ENCODE measurements around the gene TNFRSF17.
"Not testable (repeated sequence)": the region's sequence is repeated elsewhere in the genome, so short reads cannot be mapped to it uniquely, and the experiment has no call there.

Gene TNFRSF17

DNA sequence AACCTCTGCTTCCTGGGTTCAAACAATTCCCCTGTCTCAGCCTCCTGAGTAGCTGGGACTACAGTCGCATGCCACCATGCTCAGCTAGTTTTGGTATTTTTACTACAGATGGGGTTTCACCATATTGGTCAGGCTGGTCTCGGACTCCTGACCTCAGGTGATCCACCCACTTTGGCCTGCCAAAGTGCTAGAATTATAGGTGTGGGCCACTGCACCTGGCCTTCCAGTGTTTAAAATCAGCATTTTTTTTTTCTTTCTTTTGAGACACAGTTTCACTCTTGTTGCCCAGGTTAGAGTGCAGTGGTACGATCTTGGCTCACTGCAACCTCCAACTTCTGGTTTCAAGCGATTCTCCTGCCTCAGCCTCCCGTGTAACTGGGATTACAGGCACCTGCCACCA, 5.3 kb downstream of the TNFRSF17 start:
- DNase-seq (ENCODE audit: low spot score), result not testable (repeated sequence)

DNA sequence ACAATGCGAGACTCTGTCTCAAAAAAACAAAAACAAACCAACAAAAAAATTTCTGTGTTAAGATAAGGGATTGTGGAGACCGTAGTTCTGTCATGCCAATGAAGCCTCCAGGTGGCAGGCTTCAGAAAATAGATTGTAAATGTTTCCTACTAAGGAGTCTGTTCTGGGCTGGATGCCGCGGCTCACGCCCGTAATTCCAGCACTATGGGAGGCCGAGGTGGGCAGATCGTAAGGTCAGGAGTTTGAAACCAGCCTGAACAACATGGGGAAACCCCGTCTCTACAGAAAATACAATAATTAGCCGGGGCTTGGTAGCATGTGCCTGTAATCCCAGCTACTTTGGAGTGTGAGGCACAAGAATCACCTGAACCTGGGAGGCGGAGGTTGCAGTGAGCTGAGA, 7.1 kb downstream of the TNFRSF17 start:
- peak; percentile 25 for DNase-seq (ENCODE audit: low spot score)

DNA sequence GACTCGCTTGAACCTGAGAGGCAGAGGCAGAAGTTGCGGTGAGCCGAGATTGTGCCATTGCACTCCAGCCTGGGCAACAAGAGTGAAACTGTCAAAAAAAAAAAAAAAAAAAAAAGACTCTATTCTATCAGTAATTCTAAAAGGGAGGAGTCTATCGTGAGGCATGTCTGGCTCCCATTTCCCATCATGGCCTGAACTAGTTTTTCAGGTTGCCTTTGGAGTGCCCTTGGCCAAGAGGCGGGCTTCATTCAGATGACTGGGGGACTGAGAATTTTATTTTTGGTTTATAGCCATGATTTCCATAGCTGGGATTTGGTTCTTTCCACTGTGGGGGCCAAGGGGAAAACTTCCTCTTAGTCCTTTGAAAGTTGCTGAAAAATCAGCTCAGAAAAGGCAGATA, 8.1 kb downstream of the TNFRSF17 start:
- no peak for DNase-seq (ENCODE audit: low spot score)

DNA sequence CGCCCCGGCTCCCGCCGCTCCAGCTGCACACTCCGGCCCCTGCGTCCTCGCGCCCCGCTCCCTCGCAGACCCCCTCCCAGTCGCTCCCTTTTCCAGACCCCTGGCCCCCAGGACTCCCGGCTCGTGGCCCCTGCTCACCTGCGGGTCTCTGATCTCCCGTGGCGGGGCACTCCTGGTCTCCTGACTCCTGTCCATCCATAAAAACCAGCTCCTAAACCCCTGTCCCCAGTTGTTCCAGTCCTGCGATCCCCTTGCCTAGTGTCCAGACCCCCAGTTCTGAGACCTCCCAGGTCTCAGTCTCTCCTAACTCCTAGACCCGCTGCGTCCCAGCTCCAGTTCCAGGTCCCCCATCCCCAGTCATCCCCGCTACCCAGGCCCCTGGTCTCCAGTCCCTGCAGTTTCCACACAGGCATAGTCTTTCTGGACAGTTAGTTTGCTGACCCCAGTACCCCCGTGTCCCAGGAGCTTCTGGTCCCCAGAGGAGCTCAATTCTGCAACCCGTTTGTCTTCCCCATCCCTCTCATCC, 11.9 kb downstream of the TNFRSF17 start:
- no peak for DNase-seq (ENCODE audit: low spot score)

DNA sequence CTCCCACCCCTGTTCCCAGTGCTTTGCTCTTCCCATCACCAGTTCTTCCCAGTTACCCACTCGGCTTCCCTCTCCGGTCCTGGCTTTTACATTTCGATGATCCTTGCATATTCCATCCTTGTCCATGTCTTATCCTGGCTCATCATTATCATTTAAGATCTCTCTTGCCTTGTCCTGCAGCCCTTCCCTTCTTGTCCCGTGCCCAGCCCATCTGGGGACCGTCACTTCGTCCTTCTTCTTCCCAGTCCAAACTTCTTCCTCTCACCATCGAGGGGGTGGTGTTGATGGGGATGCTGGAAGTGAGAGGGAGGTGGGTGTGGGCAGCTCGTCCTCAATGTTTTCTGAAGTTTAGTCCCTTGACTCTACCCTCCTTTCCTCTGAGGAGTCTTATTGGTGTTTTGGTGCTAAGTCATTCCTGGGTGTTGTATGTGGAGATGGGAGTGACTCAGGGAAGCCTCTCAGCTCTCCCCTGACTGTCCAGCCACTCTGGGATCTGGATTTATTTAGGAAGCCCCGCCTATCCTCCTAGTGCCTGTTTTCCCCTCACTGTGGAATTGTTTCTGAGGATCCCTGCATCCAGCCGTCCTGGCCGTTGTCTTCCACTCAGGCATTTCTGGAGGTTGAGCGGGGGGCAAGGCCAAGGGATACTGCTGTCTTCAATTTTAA, 12.5 kb downstream of the TNFRSF17 start:
- no peak for DNase-seq (ENCODE audit: low spot score)

DNA sequence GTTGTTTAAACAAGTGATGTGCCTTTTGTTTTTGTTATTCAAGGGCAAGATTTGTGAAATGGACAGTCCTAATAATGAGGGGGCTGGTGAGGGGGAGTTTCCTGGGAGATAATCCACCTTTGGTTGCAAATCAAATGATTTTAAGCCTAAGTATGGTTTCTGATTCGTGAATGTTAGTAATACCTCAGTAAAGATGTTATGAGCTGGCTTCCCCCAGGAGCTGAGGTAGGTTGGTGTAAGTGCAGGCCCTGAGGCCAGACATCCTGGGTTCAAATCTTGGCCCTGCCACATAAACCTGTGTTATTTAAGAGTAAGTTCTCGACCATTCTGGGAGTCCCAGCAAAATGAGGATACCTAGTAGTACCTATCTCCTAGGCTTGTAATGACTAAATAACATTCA, 13.1 kb downstream of the TNFRSF17 start:
- DNase-seq (ENCODE audit: low spot score), result no peak

DNA sequence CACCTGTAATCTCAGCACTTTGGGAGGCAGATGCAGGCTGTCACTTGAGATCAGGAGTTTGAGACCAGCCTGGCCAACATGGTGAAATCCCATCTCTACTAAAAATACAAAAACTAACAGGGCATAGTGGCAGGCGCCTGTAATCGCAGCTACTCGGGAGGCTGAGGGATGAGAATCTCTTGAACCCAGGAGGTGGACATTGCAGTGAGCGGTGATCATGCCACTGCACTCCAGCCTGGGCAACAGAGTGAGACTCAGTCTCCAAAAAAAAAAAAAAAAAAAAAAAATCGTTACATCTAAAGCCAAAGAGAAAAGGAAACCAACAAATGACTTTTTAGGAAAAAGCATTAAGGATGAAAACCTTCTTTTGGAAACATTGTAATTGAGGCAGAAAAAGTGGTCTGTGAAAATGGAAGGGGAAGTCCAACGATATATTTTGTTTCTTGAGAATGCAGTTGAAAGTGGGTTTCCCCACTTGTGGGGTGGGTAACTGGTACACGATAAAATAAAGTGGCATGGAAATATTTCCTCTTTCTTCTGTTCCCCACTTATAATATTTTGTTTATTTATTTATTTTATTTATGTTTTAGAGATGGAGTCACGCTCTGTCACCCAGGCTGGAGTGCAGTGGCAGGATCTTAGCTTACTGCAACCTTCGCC, 14.1 kb downstream of the TNFRSF17 start:
- DNase-seq (ENCODE audit: low spot score), result no peak

DNA sequence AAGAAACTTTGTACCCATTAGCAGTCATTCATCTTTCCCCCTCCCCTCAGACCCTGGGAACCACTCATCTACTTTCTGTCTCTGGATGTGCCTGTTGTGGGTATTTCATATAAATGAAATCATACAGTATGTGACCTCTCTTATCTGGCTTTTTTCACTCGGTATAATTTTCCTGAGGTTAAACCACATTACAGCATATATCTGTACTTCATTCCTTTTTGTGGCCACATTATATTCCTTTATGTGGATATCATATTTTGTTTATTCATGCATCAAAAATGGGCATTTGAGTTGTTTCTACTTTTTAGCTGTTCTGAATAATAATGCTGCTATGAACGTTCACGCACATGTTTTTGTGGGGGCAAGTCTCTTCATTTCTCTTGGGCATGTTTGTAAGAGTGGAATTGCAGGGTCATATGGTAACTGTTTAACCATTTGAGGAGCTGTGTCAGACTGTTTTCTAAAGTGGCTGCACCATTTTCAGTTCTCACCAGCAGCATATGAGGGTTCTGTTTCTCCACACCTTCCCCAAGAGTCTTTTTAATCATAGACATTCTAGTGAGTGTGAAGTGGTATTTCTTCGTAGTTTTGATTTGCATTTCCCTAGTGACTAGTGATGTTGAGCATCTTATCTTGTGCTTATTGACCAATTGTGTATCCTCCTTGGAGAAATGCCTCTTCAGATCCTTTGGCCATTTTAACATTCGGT, 15.3 kb downstream of the TNFRSF17 start:
- DNase-seq (ENCODE audit: low spot score), result no peak

DNA sequence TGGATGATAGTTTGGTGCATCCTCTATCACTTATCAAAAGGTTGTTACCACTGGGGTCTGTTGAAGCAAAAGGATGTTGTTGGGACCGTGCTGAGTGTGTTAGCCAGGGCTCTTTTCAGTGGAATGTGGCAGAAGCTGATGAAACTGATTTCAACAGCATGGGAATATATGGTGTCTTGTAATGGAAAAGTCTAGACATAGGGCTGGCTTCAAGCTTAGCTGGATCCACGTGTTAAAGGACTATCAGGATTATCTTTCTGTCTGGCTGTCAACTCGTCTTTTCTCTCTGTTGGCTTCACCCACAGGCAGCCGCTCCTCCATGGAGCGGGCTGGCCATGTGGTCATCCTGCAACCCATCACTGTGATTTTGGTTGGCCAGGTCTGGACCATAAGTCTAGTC, 20.2 kb downstream of the TNFRSF17 start:
- DNase-seq (ENCODE audit: low spot score), result no peak

DNA sequence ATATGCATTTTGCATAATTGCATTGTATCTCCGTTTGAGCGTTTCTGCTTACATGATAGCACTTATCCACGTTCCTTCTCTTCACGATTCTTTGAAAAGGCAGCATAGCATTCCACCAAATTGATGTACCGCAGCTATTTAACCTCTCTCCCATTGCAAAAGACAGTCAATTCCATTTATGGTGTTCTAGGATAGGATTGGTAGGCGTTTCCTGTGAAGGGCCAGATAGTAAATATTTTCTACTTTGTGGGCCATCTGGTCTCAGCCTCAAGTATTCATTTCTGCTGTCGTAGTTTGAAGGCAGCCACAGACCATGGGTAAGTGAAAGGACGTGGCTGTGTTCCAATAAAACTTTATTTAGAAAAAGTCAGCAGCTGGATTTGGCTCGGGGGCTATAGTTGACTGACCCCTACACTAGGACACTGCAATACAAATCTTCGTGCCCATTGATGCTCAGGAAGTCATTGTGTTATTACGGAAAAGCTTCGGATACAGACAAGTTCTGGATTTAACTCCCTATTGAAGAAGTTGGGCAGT, 21.6 kb downstream of the TNFRSF17 start:
- DNase-seq (ENCODE audit: low spot score), result no peak

DNA sequence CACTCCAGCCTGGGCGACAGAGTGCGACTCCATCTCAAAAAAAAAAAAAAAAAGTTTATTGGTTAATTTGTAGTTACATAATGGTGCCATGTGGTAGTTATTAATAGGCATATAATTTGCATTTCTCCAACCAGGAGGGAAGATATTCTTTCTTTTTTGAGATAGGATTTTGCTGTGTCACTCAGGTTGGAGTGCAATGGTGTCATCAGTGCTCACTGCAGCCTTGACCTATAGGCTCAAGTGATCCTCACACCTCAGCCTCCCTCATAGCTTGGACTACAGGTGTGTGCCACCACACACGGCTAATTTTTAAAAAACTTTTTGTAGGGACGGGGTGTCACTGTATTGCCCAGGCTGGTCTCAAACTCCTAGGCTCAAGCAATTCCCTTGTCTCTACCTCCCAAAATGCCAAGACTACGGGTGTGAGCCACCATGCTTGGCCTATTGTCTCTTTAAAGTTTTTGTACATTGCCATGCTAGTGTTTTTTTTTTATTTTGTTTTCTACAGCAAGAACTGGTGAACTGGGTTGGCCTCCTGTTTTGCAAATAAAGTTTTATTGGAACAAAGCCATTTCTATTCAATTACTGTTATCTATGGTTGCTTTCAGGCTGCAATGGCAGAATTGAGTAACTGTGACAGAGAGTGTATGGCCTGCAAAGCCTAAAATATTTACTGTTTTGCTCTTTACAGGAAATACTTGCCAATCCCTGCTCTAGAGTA, 23.4 kb downstream of the TNFRSF17 start:
- DNase-seq (ENCODE audit: low spot score), result no peak

DNA sequence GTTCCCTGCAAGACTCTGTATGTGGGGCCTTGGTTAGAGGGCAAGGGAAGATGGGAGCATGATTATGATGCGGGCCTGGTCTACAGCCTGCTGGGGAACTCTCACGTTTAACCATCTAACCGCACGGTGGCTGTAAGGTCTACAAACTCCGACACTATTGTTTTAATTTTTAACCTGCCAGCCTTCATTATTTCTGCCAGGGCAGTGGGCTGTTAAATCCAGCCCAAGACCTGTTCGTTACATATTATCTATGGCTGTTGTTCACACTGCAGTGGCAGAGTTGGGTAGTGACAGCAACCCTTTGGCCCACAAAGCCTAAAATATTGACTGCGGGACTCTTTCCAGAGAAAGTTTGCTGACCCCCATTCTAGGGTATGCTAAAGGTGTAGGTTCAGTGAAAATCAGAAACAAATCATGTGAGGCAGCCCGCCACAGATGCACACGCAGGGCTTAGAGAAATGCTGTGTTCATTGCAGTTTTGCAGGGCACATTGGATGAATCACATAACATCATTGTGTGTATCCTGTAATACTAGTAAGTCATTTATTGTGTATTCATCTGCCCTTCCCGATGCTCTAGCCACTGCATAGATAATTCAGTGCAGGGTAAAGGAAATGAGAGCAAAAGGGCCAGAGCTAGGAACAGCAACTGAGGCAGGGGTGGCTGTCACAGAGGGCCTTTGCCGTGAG, 25.8 kb downstream of the TNFRSF17 start:
- no peak for DNase-seq (ENCODE audit: low spot score)

DNA sequence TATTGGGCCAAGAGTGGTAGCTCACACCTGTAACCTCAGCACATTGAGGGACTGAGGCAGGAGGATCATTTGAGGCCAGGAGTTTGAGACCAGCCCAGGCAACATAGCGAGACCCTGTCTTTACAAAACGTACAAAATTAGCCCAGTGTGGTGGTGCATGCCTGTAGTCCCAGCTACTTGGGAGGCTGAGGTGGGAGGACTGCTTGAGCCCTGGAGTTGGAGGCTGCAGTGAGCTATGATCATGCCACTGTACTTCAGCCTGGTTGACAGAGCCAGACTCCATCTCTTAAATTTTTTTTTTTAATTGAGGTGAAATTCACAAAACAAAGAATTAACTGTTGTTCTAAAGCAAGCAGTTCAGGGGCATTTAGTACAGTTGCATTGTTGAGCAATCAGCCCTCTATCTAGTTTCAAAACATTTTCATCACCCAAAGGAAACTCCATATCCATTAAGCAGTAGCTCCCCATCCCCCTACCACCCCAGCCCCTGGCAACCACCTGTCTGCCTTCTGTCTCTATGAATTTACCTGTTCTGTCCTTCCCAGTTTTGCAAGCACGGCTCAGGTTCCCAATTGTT, 27.1 kb downstream of the TNFRSF17 start:
- no peak for DNase-seq (ENCODE audit: low spot score)

DNA sequence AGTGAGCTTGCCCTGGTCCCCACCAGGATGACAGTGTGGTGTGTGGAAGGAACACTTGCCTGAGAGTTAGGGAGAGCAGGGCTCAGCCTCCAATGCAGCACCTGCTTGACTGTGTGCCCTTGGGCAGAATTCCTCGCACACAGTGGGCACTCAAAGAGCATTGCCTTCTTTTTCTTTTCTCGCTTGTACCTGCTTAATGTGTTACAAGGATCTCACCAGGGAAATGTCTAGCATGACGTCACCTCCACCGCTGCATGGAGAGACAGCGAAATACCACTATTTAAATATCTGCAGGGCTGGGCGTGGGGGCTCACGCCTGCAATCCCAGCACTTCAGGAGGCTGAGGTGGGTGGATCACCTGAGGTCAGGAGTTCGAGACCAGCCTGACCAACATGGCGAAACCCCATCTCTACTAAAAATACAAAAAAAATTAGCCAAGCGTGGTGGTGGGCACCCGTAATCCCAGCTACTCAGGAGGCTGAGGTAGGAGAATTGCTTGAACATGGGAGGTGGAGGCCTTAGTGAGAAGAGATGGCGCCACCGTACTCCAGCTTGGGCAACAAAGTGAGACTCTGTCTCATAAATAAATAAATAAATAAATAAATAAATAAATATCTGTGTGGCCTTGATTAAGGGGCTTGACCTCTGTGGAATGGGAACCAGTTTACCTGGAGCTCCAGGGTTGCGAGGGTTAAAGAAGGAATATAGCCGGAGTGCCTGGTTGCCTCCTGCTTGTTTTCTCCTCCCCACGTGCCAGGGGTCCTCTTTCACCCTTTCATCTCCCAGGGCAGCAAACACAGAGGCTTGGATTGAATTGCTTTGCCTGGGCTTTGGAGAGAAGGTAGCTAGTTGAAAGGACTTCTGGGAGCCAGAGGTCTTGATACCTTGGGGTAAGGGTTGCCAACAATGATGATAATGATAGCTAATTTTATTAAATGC, 27.8 kb downstream of the TNFRSF17 start:
- DNase-seq (ENCODE audit: low spot score), result no peak

DNA sequence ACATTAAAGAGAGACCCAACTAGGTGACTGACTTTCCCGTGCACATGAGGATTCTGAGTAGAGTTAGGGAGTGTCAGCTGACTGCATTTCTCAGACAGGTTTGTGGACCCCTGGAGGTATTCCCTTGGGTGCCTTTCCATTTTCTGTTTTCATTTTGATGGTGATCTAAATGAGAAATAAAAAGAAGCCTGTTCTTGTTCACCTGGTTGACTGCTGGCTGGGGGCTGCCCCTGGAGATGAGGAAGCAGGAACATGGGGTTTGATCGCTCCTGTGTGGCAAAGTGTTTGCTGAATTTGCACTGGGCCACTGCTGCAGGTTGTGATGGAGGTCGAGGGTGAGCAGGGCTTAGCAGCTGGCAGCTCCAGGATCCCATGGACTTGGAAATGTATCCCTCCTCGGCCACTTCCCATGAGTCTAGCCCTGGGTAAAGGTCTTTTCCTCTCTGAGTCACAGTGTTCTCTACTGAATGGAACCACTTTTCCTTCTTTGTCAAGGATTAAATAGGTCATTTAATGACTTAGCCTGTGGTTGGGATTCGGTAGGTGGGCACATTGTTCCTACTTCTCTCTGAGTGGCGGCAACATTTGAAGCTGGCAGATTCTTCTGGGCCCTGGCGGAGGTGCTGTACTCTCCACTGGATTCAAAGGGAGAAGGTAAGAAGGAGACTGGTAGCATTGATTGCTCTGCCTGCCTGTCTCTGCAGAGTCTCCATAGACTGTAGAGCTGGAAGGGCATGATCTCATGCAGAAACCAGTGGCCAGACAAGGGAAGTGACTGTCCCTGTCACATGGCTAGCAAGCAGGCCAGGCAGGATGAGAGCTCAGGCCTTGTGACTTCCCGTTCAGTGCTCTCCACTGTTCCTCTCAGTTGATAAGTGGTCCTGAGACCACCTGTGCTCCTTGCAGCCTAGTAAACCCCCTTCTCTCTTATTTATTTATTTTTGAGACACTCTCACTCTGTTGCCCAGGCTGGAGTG, 29.4 kb downstream of the TNFRSF17 start:
- no peak for DNase-seq (ENCODE audit: low spot score)

DNA sequence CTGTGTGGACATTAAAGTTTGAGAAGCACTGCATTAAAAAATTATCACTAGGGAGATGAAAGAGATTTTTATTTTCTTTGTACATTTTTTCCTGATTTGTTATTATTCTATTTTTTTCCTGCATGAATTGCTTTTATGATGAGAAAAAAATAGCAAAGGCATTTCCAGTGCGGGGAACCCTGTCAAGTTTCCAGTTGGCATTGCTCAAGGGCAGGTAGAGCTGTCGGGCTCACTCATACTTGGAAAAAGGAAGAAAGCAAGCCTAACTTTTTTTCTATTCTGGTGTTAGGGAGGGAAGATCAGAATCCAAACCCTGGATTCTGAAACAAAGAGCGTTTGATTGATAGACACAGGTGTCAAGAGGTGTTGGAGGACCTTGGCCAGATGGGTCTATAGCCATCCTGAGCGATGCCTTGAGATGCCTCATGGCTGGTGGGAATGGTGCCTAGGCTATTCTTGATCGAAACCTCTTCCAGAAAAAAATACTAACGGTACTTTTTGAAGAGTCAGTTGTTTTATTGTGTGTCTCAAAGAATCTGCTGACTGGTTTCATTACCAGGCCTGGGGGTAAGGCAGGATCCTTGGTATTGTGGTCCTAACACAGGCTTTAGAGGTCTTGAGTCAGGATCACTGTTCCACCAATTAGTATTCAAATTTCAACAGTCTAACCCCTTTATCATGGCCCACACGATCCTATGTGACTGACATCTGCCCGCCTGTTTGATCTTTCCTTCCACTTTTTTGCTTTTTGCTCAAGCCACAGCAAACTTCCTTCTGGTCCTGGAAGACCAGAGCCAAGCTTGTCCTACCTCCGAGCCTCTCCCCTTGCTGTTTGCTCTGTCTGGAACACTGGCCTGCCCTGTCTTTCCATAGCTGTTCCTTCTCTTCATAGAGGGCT, 31.7 kb downstream of the TNFRSF17 start:
- DNase-seq (ENCODE audit: low spot score), result no peak

DNA sequence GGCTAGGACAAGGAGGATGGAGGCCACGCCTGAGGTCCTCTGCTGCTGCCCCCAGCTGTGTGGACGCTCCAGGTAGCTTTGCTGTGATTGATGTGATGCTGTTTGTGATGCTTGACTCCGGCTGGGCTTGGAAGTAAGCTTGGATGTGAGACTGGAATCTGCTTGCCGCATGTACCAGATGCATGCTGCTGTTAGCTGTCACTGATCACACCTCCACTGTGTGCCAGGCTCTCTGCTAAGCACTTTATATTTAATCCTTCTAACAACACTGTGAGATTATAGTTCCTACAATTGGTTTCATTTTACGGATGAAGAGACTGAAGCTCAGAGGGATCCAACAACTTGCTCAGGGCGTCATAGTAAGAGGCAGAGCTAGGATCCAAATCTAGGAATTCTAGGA, 35.0 kb downstream of the TNFRSF17 start:
- no peak for DNase-seq (ENCODE audit: low spot score)

Data from LoVo (cell line).